HG03432 (cell line): ENCODE results near the gene KRTAP25-1.
A peak's percentile ranks its signal among the peaks of the same experiment; 100 is the strongest.

ENCODE experiments used
- ATAC-seq: cut with Tn5 transposase; IDR thresholded peaks from one replicate; pipeline ENCODE4 v1.9.1; 2021; ENCODE audit warnings: mild to moderate bottlenecking, moderate library complexity; ENCODE audit not compliant: unreplicated experiment

The KRTAP25-1 gene

GRCh38 chr21:30289215-30289614 lies at the start of gene KRTAP25-1:
TSS of gene KRTAP25-1 (minus strand) at chr21:30289514. CDS start at chr21:30289490, 24 bp downstream.
- no peak for ATAC-seq

GRCh38 chr21:30338717-30339116 lies 49.4 kb upstream of the KRTAP25-1 start:
- no peak for ATAC-seq

GRCh38 chr21:30337772-30338171 lies 48.5 kb upstream of the KRTAP25-1 start:
- ATAC-seq = no peak

GRCh38 chr21:30337276-30337744 lies 48.0 kb upstream of the KRTAP25-1 start, which contains the start of gene KRTAP27-1:
TSS of gene KRTAP27-1 (minus strand) at chr21:30337694. CDS start at chr21:30337668, 26 bp downstream.
- no peak for ATAC-seq

GRCh38 chr21:30336596-30336995 lies 47.3 kb upstream of the KRTAP25-1 start:
- ATAC-seq = no peak

GRCh38 chr21:30333736-30334135 lies 44.4 kb upstream of the KRTAP25-1 start:
- no peak for ATAC-seq

GRCh38 chr21:30332681-30333080 lies 43.4 kb upstream of the KRTAP25-1 start:
- no peak for ATAC-seq

GRCh38 chr21:30329203-30329875 lies 40.0 kb upstream of the KRTAP25-1 start:
- ATAC-seq = no peak

GRCh38 chr21:30326390-30326789 lies 37.1 kb upstream of the KRTAP25-1 start:
- no peak for ATAC-seq

GRCh38 chr21:30320215-30320614 lies 30.9 kb upstream of the KRTAP25-1 start, which contains the start of gene KRTAP26-1:
TSS of gene KRTAP26-1 (minus strand) at chr21:30320315. CDS start at chr21:30320035, 280 bp downstream.
- ATAC-seq = no peak

GRCh38 chr21:30315701-30316100 lies 26.4 kb upstream of the KRTAP25-1 start:
- no peak for ATAC-seq

GRCh38 chr21:30306884-30307283 lies 17.6 kb upstream of the KRTAP25-1 start:
- ATAC-seq = no peak

- no peak for ATAC-seq
Observed at GRCh38 chr21:30305136-30305535, 15.8 kb upstream of the KRTAP25-1 start.

- no peak for ATAC-seq
Observed at GRCh38 chr21:30282850-30283249, 6.5 kb downstream of the KRTAP25-1 start, which contains the start of gene KRTAP24-1. TSS of gene KRTAP24-1 (minus strand) at chr21:30282950. CDS start at chr21:30282932, 18 bp downstream.

GRCh38 chr21:30271611-30272010 lies 17.7 kb downstream of the KRTAP25-1 start:
- no peak for ATAC-seq

GRCh38 chr21:30271156-30271555 lies 18.2 kb downstream of the KRTAP25-1 start:
- ATAC-seq = no peak

- no peak for ATAC-seq
Observed at GRCh38 chr21:30269803-30270530, 19.3 kb downstream of the KRTAP25-1 start.

- ATAC-seq = no peak
Observed at GRCh38 chr21:30268608-30269197, 20.6 kb downstream of the KRTAP25-1 start.

GRCh38 chr21:30257773-30258172 lies 31.5 kb downstream of the KRTAP25-1 start:
- peak; percentile 44 for ATAC-seq

GRCh38 chr21:30256100-30256499 lies 33.2 kb downstream of the KRTAP25-1 start:
- no peak for ATAC-seq

GRCh38 chr21:30255679-30256078 lies 33.6 kb downstream of the KRTAP25-1 start:
- ATAC-seq = no peak
